Measurements from ENCODE around the gene AJM1.

AJM1 gene

DNA sequence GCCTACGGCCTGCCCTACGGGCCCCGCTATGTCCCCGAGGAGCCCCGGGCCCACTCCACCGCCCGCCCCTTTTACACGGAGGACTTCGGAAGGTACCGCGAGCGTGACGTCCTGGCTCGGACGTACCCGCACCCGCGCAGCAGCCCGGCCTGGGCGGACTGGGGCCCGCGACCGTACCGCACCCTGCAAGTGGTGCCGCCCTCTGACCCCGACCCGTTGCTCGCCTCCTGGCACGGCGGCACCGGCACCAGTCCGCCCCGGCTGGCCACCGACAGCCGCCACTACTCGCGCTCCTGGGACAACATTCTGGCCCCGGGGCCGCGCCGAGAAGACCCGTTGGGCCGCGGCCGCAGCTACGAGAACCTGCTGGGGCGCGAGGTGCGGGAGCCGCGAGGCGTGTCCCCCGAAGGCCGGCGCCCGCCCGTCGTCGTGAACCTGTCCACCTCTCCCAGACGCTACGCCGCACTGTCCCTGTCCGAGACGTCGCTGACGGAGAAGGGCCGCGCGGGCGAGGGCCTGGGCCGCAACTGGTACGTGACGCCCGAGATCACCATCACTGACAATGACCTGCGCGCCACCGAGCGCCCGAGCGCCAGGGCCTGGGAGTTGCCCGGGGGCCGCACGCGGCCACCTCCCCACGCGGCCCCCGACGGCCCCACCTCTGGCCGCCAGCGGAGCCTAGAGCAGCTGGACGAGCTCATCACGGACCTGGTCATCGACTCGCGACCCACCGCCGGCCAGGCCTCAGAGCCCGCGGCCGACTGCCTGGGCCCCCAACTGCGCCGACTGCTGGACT, 3.4 kb downstream of the AJM1 start:
- no peak for DNase-seq

DNA sequence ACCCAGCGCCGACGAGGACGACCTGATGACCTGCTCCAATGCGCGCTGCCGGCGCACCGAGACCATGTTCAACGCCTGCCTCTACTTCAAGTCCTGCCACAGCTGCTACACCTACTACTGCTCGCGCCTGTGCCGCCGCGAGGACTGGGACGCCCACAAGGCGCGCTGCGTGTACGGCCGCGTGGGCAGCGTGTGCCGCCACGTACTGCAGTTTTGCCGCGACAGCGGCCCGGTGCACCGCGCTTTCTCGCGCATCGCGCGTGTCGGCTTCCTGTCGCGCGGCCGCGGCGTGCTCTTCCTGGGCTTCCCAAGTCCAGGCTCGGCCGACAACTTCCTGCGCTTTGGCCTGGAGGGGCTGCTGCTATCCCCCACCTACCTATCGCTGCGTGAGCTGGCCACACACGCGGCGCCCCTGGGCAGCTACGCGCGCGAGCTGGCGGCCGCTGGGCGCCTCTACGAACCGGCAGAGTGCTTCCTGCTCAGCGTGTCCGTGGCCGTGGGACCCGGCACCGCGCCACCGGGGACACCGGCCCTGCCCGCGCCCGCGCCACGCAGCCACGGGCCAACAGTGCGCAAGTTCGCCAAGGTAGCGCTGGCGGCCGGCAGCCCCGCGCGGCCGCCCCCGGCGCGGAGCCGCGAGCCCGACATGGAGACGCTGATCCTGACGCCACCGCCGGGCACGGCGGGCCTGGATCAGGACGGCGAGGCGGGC, 4.3 kb downstream of the AJM1 start:
- DNase-seq: no peak

DNA sequence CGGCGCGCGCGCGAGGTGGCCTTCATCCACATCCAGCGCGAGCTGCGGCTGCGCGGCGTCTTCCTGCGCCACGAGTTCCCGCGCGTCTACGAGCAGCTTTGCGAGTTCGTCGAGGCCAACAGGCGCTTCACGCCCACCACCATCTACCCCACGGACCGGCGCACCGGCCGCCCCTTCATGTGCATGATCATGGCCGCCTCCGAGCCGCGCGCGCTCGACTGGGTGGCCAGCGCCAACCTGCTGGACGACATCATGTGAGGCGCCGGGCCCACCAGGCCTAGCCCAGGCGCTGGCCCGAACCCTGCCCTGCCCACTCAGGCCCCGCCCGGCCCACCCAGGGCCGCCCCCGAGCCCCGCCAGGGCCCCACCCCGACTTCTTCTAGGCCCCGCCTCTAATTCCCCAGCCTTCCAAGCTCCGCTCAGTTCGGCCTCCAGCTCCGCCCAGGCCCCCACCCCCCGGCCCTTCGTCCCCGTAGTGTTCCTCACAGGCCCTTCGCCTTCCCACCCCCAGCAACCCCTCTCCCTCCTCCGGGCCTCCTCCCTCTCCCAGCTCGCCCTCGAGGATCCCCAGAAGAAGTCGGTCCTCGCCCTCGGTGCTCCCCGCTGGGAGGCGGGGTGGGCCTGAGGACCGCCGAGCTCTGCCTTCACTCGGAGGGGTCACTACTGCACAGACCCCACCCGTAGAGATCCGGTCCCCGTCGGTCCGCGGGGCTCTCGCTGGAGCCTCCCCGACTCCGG, 5.0 kb downstream of the AJM1 start:
- DNase-seq: no peak

DNA sequence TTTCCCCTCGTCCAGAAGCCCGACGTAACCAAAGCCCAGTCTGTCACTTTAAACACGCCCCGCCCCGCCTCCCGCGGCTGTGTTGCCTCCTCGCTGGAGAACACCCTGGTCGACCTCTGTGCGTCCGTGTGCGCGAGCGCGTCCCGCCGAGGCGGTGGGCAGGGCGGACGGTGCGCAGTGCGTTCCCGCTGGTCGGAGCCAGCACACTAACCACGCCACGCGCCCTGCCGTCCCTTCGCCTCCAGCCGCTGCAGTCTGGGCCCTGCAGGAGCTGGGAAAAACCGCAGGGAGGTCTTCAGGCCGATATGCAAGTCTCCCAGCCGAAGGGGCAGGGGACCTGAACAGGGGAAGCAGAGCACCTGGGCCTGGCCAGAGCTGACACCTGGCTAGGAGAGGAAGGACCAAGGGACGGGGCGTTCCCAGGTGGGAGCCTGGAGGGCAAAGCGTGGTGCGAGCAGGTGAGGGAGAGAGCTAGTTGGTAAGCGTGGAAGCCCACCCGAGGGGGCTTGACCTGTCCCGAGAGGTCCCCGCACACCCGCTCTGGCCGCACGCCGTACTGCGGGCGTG, 5.6 kb downstream of the AJM1 start:
- DNase-seq: peak; percentile 38

DNA sequence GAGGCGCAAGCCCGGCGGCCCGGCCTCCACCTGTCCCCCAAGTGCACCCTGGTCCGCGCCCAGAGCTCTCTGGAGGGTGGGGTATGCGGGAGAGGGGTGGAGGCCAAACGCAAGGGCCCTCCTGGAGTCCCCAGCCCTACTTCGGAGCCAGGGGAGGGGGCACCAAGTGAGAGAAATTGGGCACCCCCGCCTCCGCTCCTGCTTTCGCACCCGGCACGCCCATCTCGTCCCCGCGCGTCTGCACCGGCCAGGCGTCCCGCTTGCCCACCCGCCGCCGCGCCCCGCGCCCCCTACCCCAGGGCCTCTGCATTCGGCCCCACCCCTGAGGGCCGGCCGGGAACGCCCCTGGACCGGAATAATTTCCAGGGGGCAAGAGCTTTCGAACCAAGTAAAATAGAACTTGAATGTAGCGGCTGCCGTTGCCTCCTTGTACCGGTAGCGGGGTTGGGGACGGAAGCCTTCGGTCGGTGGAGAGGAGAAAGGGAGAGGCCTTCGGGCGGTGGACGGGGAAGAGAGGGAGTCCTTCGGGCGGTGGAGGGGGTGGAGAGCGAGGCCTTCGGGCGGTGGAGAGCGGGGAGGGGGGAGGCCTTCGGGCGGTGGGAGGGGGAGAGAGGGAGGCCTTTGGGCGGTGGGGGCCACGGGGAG, 6.2 kb downstream of the AJM1 start:
- DNase-seq: peak; percentile 62

DNA sequence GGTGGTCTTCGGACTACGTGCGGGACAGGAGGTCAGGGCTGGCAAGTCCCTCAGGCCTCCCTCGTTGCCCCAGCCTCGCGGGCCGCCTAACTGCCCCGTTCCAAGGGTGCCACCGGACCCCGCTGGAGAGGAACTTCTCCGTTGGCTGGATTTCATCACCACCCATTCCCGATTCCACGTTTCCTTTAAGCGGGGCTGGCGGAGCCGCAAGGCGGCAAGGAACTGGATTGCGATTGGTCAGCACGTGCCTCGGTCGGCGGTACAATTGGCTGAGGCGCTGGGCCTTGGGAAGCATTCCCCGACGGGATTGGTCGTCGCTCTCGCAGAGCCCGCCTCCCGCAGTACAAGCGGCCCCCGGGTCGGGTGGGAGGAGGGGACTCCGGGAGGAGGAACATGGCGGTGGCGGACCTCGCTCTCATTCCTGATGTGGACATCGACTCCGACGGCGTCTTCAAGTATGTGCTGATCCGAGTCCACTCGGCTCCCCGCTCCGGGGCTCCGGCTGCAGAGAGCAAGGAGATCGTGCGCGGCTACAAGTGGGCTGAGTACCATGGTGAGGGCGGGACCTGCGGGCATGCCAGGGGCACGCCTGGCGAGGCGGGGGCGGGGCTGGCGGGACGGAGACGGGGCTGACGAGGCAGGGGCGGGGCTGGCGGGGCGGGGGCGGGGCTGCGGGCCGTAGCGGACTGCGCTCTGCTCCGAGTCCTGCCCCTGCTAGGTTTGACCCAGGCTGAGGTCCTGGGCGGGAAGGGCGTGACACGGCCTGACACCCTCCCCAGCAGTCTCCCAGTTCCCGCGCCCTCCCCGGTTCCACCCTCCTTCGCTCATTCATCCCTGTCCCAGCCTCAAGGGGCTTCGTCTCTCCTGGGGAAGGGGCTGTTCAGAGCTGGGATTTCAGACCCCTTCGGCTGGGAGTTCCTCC, 7.0 kb downstream of the AJM1 start, which contains the start of gene PHPT1:
Gene PHPT1 (plus strand): TSS at position 372 of the 922 bp plus-strand sequence. CDS start 22 bp downstream, at position 394.
- peak; percentile 99 for DNase-seq

DNA sequence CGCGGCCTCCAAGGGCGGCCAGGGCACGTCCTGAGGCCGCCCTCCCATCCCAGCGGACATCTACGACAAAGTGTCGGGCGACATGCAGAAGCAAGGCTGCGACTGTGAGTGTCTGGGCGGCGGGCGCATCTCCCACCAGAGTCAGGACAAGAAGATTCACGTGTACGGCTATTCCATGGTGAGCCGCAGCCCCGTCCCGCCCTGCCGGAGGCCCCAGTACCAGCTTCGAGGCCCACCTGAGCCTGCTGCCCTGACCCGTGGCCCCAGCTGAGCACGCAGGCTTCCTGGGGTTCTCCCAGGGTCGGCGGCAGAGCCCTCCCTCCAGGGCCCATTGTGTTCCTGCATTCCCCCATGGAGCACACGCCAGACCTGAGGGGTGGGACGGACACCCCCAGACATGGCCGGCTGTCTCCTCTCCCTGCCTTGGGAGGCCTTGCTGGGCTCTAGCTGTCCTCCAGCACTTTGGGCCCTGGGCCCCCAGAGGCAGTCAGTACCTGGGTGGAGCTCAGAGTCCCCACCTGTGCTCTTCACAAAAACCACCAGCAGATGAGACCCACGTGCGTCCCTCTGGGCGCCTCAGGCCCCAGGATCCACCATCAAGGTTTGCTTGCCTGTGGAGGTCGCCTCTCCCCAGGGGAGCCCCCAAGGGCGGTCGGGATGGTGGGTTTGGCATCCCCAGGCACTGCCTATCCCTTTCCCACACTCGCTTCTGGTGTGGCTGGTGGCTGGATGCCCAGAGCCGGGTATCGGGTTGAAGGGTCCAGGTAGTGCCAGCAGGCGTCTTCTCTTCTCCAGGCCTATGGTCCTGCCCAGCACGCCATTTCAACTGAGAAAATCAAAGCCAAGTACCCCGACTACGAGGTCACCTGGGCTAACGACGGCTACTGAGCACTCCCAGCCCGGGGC, 7.9 kb downstream of the AJM1 start:
- DNase-seq: no peak

DNA sequence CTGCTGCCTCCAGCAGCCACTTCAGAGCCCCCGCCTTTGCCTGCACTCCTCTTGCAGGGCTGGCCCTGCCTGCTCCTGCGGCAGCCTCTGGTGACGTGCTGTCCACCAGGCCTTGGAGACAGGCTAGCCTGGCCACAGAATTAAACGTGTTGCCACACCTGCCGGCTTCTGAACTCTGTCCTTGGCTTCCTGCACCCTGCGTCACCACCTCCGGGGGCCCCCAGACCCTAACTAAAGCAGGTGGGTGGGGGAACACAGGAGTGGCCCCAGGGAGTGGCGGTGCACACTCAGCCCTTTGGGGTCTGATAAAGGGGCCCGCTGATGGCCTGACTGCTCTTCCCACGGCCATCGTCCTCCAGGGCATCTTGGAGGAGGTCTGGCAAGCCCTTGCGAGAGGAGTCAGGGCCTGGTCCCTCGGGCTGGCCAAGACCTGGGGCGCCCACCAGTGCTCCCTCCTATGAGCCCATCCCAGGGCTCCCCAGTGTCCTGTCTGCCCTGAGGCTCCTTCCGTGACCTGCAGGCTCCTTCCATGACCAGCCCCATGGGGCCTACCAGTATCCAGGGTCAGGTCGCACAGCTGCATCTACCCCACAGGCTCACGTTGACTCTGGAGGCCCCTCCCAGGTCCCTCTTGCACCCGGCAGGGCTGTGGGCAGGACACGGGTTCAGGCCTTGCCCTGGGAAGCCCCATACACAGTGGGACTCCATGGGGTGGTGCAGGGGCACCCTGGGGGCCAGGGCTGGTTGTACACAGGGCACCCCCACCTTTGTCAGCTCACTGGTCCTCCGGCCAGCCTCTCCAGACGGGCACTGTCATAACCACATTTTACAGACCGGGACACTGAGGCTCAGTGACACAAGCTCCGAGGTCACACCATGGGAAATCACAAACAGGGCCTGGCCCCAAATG, 8.8 kb downstream of the AJM1 start:
- DNase-seq: no peak

DNA sequence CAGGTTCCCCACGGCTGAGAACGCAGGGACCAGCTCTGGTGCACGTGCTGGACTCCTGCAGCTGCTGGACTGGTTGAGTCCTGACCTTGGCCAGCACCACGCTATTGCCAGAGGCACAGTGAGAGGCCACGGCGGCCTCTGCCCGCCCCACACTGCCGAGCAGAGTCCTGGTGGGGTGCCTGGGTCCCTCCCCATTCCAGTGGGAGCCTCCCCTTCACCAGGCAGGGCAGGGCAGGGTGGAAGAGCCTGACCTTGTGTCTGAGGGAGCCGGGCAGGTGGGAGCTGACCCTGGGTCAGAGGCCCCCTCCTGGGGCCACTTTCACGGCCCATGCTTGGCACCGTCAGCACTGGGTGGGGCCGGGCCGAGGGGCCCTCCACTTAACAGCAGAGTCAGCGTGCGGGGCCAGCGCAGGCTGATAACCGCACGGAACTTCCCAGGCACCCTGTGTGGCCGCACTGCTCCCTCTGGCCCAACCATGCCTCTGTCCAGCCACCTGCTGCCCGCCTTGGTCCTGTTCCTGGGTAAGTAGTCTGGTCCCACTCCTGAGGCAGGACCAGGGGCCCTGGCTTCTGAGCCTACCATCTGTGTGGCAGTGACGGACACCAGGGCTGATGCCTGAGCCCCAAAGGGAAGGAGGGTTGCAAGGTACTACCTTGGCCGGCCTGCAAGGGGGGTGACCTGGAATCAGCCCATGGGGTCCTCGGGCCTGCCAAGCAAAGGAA, 9.8 kb downstream of the AJM1 start, which contains the start of gene MAMDC4:
Gene MAMDC4 (plus strand): TSS at position 406 of the 723 bp plus-strand sequence. CDS start 71 bp downstream, at position 477.
- DNase-seq: no peak

DNA sequence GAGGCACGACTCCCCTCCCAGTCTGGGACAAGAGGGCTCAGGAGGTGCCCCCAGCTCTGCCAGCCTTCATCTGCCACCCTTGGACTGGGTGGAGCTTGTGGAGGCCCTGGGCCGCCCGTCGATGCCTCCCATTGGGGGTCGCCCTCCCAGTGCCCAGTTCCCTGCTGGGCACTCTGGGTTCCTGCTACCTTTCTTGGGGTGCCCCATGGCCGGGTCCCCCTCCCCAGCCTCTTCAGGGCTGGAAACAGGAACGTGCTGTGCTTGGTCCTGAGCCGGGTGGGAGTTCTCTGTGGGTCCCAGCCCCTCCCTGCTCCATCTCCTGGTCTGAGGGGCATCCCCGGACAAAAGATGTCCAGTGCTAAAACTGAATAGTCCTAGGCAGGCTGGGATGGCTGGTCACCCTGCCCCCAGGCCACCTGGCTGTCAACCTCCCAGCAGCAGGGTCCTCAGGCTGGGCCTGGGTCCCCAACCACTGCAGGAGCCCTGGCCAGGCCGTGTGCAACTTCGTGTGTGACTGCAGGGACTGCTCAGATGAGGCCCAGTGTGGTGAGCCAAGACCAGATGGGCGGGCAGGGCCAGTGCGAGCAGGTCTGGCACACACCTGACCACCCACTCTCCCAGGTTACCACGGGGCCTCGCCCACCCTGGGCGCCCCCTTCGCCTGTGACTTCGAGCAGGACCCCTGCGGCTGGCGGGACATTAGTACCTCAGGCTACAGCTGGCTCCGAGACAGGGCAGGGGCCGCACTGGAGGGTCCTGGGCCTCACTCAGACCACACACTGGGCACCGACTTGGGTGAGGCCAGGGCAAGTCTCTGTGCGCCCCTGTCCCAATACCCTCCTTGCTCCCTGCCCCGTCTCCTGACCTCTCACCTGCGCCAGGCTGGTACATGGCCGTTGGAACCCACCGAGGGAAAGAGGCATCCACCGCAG, 10.7 kb downstream of the AJM1 start:
- no peak for DNase-seq

DNA sequence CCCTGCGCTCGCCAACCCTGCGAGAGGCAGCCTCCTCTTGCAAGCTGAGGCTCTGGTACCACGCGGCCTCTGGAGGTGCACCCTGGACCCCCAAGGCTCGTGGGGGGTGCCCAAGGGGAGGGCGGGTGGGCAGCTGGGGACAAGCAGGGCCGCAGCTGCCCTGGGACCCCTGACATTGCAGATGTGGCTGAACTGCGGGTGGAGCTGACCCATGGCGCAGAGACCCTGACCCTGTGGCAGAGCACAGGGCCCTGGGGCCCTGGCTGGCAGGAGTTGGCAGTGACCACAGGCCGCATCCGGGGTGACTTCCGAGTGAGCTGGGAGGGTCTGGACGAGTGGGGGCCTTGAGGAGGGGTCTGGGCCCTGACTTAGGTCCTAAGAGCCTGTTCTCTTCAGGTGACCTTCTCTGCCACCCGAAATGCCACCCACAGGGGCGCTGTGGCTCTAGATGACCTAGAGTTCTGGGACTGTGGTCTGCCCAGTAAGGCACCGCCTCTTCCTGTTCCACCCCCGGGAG, 11.4 kb downstream of the AJM1 start:
- no peak for DNase-seq

DNA sequence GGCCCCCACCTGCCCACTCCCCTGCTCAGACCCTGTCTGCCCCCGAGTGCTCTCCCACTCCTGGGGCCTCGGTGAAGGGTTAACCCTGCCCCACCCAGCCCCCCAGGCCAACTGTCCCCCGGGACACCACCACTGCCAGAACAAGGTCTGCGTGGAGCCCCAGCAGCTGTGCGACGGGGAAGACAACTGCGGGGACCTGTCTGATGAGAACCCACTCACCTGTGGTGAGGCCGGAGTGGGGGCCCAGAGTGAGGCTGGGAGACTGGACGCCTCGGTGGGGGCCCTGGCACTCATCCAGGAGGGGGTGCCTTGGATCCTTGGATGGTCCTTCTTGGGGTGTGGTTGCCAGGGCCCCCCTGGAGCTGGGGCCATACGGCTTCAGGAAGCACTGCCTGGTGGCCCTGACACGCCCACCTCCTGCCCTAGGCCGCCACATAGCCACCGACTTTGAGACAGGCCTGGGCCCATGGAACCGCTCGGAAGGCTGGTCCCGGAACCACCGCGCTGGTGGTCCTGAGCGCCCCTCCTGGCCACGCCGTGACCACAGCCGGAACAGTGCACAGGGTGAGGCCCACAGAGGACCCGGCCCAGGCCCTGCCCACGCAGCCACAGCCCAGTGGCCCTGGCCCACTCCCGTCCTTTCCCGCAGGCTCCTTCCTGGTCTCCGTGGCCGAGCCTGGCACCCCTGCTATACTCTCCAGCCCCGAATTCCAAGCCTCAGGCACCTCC, 12.0 kb downstream of the AJM1 start:
- DNase-seq: no peak

DNA sequence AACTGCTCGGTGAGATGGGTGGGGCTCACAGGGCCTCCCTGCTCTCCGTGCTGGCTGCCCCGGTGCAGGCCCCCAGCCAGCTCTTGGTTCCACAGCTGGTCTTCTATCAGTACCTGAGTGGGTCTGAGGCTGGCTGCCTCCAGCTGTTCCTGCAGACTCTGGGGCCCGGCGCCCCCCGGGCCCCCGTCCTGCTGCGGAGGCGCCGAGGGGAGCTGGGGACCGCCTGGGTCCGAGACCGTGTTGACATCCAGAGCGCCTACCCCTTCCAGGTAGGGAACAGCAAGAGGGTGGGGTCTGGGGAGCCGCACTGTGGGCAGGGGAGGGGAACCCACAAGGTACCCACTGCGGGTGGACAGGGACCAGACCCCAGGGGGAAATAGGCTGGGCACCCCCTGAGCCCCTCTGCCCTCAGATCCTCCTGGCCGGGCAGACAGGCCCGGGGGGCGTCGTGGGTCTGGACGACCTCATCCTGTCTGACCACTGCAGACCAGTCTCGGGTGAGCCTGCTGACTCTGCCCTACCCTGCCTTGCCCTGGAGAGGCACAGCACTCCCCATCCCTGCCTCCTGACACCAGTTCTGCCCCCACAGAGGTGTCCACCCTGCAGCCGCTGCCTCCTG, 12.7 kb downstream of the AJM1 start:
- DNase-seq: no peak

DNA sequence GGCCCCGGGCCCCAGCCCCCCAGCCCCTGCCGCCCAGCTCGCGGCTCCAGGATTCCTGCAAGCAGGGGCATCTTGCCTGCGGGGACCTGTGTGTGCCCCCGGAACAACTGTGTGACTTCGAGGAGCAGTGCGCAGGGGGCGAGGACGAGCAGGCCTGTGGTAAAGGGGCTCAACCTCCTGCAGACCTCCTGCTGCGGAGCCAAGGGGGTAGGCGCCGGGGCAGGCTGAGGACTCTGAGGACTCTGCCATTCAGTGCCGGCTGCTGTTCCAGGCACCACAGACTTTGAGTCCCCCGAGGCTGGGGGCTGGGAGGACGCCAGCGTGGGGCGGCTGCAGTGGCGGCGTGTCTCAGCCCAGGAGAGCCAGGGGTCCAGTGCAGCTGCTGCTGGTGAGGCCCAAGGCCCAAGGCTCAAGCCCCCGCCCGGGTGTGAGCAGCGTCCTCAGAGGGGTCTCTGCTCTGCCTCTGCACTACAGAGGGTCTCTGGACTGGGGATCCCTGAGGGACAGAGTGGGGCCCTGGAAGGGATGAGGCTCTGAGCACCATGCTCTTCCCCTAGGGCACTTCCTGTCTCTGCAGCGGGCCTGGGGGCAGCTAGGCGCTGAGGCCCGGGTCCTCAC, 13.3 kb downstream of the AJM1 start:
- no peak for DNase-seq

DNA sequence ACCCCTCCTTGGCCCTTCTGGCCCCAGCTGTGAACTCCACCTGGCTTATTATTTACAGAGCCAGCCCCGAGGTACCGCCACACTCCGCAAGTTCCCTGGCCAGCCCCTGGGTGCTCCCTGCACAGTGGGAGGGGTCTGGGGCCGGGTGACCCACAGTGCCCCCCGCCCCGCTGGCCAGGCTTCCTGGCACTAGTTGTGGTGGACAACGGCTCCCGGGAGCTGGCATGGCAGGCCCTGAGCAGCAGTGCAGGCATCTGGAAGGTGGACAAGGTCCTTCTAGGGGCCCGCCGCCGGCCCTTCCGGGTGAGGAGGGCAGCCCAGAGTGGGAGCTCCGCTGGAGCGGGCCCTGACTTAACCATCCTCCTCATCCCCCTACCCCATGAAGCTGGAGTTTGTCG, 13.8 kb downstream of the AJM1 start:
- DNase-seq: no peak

All from NCI-H1092 treated with DMSO at 0.1 percent for 48 hours (cell line).